Measurements from ENCODE around the gene ST6GALNAC2.
"Not testable (repeated sequence)": the region's sequence is repeated elsewhere in the genome, so short reads cannot be mapped to it uniquely, and the experiment has no call there.

Gene ST6GALNAC2

GRCh38 chr17:76585649-76586593, at the start of gene ST6GALNAC2:
TSS of gene ST6GALNAC2 (minus strand) at chr17:76585860. CDS start at chr17:76585808, 52 bp downstream.
- DNase-seq, result peak; percentile 44

GRCh38 chr17:76635039-76635438, 49.4 kb upstream of the ST6GALNAC2 start:
- DNase-seq, result no peak

GRCh38 chr17:76633628-76634328, 48.1 kb upstream of the ST6GALNAC2 start:
- DNase-seq, result no peak

GRCh38 chr17:76631821-76632565, 46.3 kb upstream of the ST6GALNAC2 start:
- DNase-seq, result no peak

- DNase-seq, result no peak
These were observed 44.5 kb upstream of the ST6GALNAC2 start for GRCh38 chr17:76630151-76630550.

GRCh38 chr17:76627510-76627909, 41.9 kb upstream of the ST6GALNAC2 start:
- no peak for DNase-seq

- no peak for DNase-seq
These were observed 40.8 kb upstream of the ST6GALNAC2 start for GRCh38 chr17:76626442-76626841.

GRCh38 chr17:76625496-76625895, 39.8 kb upstream of the ST6GALNAC2 start:
- DNase-seq, result no peak

- peak; percentile 80 for DNase-seq
These were observed 37.8 kb upstream of the ST6GALNAC2 start for GRCh38 chr17:76623271-76624146.

- no peak for DNase-seq
These were observed 32.2 kb upstream of the ST6GALNAC2 start for GRCh38 chr17:76617838-76618237.

GRCh38 chr17:76614912-76615617, 29.4 kb upstream of the ST6GALNAC2 start:
- DNase-seq, result no peak

GRCh38 chr17:76614064-76614759, 28.6 kb upstream of the ST6GALNAC2 start:
- not testable (repeated sequence) for DNase-seq

- DNase-seq, result no peak
These were observed 27.6 kb upstream of the ST6GALNAC2 start for GRCh38 chr17:76612977-76613851.

GRCh38 chr17:76612465-76612864, 26.8 kb upstream of the ST6GALNAC2 start:
- DNase-seq, result no peak

GRCh38 chr17:76611758-76612157, 26.1 kb upstream of the ST6GALNAC2 start:
- no peak for DNase-seq

- DNase-seq, result not testable (repeated sequence)
These were observed 25.6 kb upstream of the ST6GALNAC2 start for GRCh38 chr17:76611080-76611749.

GRCh38 chr17:76606685-76607084, 21.0 kb upstream of the ST6GALNAC2 start:
- not testable (repeated sequence) for DNase-seq

GRCh38 chr17:76601065-76601464, 15.4 kb upstream of the ST6GALNAC2 start:
- DNase-seq, result no peak
